Neutrophil (primary cell): ENCODE measurements around the gene PPHLN1.

Source experiments
- H3K27ac ChIP-seq: fragments of 200-600 bp; sonication (generic); 2 replicates; pipeline ENCODE4 v1.5.1; 2016; ENCODE audit warnings: mild to moderate bottlenecking, moderate library complexity
- H3K27me3 ChIP-seq: fragments of 200-600 bp; sonication (generic); 2 replicates; pipeline ENCODE4 v1.6.0; 2016; ENCODE audit warnings: mild to moderate bottlenecking
- H3K36me3 ChIP-seq: fragments of 200-600 bp; sonication (generic); 2 replicates; pipeline ENCODE4 v1.5.1; 2017
- H3K4me1 ChIP-seq, 2 experiments: fragments of 200-600 bp in 1 of 2; sonication (generic) in 1 of 2; 1 replicate in 1 of 2; 2 replicates in 1 of 2; pipeline versions ENCODE4 v1.5.1 to v1.6.1; 2013 to 2016; ENCODE audit warnings: low read depth in 1 of 2, low read length in 1 of 2, mild to moderate bottlenecking in 1 of 2, moderate library complexity in 1 of 2; ENCODE audit not compliant: control insufficient read depth in 1 of 2, insufficient read depth in 1 of 2
- H3K4me3 ChIP-seq, 2 experiments: fragments of 200-600 bp in 1 of 2; sonication (generic) in 1 of 2; 1 replicate in 1 of 2; 2 replicates in 1 of 2; pipeline ENCODE4 v1.5.1; 2013 to 2016; ENCODE audit warnings: low read depth in 1 of 2, low read length in 1 of 2, mild to moderate bottlenecking in 1 of 2, moderate library complexity in 1 of 2
- H3K9me3 ChIP-seq: fragments of 200-600 bp; sonication (generic); 2 replicates; pipeline ENCODE4 v1.5.1; 2016
- CTCF ChIP-seq: fragments of 200-600 bp; sonication (generic); IDR thresholded peaks from 2 replicates; pipeline ENCODE4 v1.5.1; 2016; ENCODE audit warnings: antibody characterized with exemption

PPHLN1 gene

GRCh38 chr12:42459336-42459847 lies 133.4 kb downstream of the PPHLN1 start:
- Histone ChIP-seq H3K36me3 (no peaks in the 10 kb centered on the region), H3K27ac (no peak overlapping the region), H3K9me3 (no peaks in the 10 kb centered on the region), H3K27me3 (no peaks in the 10 kb centered on the region), H3K4me1 (no peaks in the 10 kb centered on the region), H3K4me3 (no peak overlapping the region)
- TF ChIP-seq CTCF: no peak

GRCh38 chr12:42462486-42462885 lies 136.5 kb downstream of the PPHLN1 start:
- no peaks in the 10 kb centered on the region for H3K9me3 ChIP-seq
- H3K36me3 ChIP-seq: no peaks in the 10 kb centered on the region
- no peaks in the 10 kb centered on the region for H3K27me3 ChIP-seq
- TF ChIP-seq CTCF: no peak
- no peak overlapping the region for H3K4me3 ChIP-seq
- H3K4me1 ChIP-seq: no peaks in the 10 kb centered on the region
- no peak overlapping the region for H3K27ac ChIP-seq

- Histone ChIP-seq H3K36me3 (no peaks in the 10 kb centered on the region), H3K9me3 (no peaks in the 10 kb centered on the region), H3K27ac (no peak overlapping the region), H3K4me1 (peaks cover 0 to 8% of the 10 kb centered on the region in 2 experiments), H3K27me3 (peaks cover 9% of the 10 kb centered on the region), H3K4me3 (no peak overlapping the region)
- TF ChIP-seq CTCF: no peak
Observed at GRCh38 chr12:42463671-42464070, 137.7 kb downstream of the PPHLN1 start.

GRCh38 chr12:42468341-42468821 lies 142.4 kb downstream of the PPHLN1 start:
- no peaks in the 10 kb centered on the region for H3K9me3 ChIP-seq
- TF ChIP-seq CTCF: no peak
- H3K4me1 ChIP-seq: peaks cover 7 to 16% of the 10 kb centered on the region in 2 experiments
- H3K27ac ChIP-seq: no peak overlapping the region
- H3K4me3 ChIP-seq: no peak overlapping the region
- H3K36me3 ChIP-seq: no peaks in the 10 kb centered on the region
- peaks cover 17% of the 10 kb centered on the region for H3K27me3 ChIP-seq

GRCh38 chr12:42468921-42469320 lies 143.0 kb downstream of the PPHLN1 start:
- peaks cover 17% of the 10 kb centered on the region for H3K27me3 ChIP-seq
- H3K36me3 ChIP-seq: no peaks in the 10 kb centered on the region
- H3K27ac ChIP-seq: no peak overlapping the region
- no peaks in the 10 kb centered on the region for H3K9me3 ChIP-seq
- H3K4me1 ChIP-seq: peaks cover 7 to 16% of the 10 kb centered on the region in 2 experiments
- TF ChIP-seq CTCF: no peak
- H3K4me3 ChIP-seq: no peak overlapping the region
